ENCODE results near the gene HEATR3.

The HEATR3 gene, protein sequence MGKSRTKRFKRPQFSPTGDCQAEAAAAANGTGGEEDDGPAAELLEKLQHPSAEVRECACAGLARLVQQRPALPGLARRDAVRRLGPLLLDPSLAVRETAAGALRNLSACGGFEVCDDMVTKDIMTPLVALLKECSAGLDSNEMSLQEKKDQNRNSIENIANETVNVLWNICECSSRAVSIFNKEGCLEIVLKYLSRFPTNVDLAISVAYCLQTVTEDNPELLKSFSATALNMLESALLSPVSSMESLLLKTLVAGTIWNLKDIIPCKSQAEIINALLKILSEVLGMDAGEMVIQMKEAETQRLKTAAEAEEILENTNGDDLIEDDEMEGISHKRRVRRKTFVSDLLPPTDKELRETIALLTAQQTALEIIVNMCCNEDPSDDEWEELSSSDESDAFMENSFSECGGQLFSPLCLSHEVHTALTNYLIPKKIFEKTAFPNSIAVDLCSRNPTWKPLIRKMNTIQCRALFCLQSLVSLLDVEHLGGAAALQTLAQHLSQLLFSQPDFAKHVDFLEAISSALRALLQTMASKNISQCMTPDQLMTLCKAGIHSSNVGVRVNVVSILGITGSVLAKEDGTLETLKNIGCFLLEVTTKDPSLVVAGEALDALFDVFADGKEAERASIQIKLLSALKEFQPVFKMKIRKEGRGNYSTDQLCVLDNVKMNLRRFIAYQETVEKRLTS

DNA sequence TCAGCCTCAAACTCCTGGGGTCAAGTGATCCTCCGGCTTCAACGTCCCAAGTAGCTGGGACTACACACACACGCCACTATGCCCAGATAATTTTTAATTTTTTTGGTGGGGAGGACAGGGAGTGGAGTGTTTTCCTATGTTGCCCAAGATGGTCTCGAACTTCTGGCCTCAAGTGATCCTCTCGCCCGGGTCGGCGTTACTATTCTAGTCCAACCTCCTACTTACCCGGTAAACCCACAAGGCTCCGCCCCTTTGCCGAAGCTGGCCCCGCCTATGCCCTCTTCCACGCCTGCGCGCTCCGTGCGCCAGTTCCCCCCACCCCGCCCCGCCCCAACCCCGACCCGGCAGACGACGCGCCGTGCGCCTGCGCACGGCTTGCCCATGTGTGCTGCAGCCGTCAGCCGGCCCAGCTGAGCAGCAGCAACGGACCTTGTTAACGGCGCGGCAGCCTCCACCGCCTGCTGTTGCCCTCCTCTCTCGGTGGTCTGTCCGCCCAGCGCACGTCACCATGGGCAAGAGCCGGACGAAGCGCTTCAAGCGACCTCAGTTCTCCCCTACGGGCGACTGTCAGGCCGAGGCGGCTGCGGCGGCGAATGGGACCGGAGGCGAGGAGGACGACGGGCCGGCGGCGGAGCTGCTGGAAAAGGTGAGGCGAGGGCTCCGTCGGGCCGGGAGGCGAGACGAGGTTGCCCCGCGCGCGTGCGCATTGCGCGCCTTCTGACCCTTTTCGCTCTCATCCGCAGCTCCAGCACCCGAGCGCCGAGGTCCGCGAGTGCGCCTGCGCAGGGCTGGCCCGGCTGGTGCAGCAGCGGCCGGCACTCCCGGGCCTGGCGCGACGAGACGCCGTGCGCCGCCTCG, at the start of gene HEATR3:
Gene HEATR3 (plus strand): TSS at position 347 of the 858 bp plus-strand sequence. CDS start 162 bp downstream, at position 509.
- peak; percentile 95 for DNase-seq

DNA sequence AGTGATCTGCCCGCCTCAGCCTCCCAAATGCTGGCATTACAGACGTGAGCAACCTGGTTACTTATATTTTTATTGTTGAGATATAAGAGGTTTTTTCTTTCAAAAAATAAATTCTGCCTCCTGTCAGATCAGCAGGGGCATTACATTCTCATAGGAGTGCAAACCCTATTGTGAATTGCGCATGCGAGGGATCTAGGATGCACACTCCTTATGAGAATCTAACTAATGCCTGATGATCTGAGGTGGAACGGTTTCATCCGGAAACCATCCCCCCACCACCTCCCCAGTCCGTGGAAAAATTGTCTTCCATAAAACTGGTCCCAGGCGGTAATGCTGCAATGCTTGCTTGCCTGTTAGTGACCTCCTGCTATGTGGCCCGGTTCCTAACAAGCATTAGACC, 48.2 kb upstream of the HEATR3 start:
- no peak for DNase-seq

DNA sequence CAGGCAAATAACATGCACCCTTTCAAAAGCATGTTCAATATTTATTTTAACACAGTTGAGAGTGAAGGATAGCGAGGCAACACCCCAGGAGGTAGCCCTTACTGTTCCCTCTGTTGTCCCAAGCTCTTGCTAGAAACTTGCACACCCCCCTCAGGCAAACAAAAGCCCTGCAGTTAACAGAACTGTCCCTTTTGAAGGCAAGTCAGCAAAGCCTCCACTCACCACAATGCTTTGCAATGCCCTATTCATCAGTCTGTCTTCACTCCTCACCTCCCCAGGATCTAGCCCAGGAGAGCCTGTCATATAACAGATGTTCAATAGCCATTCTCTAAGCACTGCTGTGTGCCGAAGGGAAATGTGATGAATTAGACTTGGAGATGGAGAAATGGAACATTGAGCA, 44.2 kb upstream of the HEATR3 start:
- DNase-seq, result no peak

DNA sequence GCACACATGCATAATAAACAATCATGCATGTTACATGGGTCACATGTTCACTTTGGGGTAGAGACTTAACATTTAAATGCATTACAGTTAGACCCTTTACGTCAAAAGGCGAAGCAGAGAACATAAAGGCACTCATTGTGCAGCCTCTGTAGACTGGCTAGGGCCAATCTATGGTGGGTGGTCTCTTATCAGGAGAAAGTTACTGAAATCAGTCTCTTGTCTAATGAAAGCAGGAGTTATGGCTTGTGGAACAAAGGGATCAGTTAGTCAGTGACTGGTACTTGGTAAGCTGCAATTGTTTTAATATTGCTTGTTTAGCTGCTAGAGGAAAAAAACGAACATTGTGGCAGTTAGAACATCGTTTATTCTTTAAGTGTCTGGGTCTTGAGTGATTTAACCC, 42.1 kb upstream of the HEATR3 start:
- DNase-seq, result no peak

DNA sequence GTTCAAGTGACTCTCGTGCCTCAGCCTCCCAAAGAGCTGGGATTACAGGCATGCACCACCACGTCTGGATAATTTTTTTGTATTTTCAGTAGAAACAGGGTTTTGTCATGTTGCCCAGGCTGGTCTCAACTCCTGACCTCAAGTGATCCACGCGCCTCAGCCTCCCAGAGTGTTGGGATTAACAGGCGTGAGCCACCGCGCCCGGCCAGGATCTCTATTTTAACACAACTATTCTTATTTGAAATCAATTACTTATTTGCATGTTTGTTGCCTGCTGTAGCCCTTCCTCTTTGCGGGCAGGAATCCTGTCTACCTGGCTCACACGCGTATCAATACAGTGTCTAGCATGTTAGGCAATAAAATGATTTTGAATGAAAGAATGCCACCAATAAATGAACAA, 41.6 kb upstream of the HEATR3 start:
- no peak for DNase-seq

DNA sequence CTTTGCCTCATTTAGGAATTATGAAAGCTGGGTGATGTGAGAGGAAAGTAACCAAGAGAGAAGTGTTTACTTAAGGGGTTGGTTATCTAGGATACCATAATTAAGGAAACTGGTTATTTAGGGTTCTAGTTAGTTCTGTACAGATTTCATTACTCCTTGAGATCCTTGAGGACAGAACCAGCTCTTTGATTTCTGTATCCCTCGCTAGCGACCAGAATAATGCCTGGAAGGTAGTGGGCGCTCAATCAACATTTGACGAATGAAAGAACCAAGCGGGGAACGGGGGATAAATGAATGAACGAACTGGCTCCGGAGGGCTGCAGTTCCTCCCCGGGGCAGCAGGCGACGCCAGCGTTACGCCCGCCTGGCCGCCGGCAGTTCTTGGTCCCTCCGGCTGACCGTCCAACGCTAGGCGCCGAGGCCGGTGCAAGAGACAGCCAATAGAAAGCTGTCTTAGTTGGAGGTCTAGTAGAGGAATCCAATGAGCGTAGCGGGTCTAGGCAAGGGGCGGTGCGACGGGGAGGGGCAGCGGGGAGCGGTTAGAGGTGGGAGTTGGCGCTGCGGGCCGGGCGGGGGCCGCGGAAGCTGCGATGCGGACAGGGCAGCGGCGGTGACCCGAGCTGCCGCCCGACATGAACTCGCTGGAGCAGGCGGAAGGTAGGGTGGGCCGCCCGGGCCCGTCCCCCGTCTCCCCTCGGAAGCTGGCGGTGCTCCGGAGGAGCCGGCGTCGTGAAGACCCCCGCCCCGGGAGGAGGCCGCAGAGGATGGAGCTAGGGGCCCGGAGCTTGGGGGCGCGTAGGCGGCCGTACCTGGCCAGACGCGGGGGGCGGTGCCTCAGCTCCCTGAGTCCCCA, 40.9 kb upstream of the HEATR3 start, which contains the start of gene CNEP1R1:
Gene CNEP1R1 (plus strand): TSS at position 542 of the 853 bp plus-strand sequence. CDS start 91 bp downstream, at position 633.
- DNase-seq, result peak; percentile 94

DNA sequence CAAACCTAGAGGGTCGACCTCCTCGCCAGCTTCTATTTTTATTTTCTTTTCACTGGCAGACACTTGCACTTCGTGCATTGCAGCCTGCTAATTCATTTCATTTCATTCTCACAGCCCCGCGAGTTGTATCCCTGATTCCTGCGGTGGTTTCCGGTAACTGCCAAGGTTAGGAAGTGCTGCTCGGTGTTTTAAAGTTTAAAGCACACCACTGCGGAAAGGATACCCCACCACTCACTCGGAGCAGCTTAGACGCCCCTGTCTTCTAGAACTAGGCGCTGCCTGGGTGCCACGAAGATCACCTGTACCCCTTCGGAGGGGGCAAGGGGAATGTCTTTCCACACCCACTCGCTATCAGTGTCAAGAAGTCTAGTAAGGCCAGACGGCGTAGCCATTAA, 40.2 kb upstream of the HEATR3 start:
- DNase-seq, result no peak

DNA sequence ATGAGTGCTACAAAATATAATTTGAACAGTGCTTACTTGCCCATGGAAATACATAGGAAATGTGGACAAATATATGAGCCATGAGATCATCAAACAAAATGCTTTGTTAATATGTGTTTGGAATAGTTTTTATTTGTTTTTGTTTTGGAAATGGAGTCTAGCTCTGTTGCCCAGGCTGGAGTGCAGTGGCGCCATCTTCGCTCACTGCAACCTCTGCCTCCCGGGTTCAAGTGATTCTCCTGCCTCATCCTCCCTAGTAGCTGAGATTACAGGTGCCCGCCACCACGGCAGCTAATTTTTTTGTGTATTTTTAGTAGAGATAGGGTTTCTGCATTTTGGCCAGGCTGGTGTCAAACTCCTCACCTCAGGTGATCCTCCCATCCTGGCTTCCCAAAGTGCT, 37.9 kb upstream of the HEATR3 start:
- no peak for DNase-seq

DNA sequence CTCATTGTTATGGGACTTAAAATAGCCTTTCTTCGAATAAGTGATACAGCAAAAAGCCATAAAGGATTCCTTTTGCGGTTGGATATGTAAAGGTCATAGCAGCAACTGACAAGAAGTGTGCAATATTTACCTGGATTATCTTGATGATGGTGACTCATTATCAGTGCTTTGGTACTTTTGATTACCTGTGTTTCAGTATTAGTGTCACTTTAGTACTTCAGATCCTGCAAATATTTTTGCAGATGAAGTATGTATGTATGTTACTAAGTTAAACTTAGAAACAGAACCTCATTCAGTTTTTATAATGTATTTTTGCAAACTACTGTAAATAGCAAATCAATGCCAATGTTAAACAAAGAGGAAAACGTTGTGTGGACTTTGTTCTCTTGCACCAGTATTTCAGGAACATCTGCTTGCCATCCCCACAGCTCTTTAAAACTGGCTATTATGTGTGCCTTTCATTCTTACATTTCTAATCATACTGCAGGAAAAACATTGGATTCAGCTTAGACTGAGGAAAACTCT, 30.2 kb upstream of the HEATR3 start:
- DNase-seq, result no peak

DNA sequence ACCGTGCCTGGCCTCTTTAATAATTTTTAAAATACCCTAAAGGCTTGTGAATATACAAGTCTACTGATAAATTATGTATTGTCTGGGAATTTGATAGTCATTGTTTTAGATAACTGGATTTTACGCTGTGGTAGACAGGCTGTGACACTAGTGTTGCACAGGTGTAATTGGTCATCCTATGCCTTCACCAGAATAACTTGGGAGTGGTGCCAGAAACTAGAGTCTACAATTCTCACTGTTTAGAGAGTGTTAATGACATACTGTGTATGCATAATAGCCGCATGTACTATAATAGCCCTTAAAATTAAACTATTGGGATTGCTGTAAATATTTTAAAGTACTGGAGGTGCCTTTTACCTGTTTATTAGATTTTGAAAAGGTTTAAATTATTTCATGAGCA, 29.3 kb upstream of the HEATR3 start:
- no peak for DNase-seq

DNA sequence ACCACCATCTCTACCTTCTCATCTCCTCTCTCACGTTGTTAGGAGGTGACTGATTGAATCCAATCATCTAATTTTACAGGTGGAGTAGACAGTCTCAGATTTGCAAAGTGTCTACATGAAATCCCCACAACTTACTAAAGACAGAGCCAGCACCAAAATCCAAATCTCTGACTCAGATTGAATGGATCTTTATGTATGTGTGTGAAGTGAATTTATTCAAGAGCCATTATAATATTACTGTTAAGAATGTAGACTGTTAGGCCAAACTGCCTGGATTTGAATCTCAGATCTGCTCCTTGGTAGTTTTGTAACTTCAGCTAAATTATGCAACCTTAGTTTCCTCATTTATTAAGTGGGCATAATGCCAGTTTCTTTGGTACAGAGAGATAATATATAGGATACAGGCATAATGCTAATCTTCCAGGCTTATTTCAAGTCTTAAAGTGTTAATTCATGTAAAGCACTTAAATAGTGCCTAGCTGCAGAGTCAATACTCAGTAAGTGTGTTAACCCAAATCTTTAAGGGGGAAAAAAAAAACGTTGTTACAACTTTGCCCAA, 28.0 kb upstream of the HEATR3 start:
- DNase-seq, result no peak

DNA sequence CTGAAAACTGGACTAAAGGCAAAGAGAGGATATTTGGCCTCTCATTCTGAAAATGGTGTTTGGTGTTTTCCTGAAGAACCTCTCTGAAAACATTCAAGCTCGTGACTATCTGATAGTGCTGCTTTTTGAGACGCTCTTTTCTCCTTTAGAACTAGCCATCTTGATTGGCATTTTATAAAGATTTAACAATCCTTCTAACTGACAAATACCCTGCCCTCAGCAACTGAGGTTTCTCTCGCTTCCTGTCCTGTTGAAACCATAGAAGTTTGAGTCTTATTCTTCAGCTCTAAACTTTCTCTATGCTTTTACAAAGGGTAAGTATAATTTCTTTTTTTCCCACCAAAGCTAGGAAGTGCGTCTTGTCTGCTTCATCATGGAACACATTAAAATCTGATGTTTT, 27.5 kb upstream of the HEATR3 start:
- DNase-seq, result no peak

DNA sequence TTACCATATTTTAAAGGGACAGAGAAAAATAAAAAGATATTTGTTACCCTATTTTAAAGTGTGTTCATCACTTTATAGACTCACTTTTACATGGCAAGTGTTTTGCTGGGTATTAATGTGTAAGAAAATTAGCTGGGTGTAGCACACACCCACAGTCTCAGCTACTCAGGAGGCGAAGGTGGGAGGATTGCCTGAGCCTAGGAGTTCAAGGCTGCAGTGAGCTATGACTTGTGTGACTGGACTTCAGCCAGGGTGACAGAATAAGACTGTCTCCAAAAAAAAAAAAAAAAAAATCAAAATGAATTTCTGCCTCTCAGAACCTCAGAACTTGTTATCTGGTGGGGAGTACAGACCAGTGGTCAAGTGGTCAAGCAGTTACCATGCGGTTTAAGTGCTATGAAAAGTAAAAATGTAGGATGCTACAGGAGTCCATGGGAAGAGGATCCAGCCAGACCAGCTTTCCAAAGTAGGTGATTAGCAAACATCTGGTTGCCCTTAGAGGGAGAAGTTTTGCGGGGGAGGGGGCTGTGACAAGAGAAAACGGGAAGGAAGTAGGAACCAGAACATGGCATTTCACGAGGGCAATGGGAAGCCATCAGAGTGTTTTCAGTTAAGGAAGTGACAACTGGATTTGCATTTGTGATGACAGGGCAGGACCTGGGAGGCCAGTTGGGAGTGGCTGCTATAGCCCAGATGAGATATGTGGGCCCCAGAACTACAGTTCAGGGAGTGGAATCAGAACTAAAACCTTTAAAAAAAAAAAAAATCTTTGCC, 26.8 kb upstream of the HEATR3 start:
- peak; percentile 64 for DNase-seq

DNA sequence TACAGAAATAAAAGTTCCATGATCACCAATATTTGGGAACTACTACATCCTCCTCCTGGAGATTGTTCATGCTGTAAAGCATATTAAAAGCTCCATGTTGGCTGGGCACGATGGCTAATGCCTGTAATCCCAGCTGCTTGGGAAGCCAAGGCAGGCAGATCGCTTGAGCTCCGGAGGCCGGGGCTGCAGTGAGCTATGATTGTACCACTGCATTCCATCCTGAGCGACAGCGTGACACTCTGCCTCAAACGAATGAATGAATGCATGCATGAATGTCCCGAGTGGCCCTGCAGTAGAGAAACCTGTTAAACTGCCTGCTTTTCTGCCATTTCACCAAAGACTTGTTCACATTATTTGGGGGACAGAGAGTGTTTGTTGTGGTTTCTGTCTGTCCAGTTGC, 25.8 kb upstream of the HEATR3 start:
- DNase-seq, result no peak

DNA sequence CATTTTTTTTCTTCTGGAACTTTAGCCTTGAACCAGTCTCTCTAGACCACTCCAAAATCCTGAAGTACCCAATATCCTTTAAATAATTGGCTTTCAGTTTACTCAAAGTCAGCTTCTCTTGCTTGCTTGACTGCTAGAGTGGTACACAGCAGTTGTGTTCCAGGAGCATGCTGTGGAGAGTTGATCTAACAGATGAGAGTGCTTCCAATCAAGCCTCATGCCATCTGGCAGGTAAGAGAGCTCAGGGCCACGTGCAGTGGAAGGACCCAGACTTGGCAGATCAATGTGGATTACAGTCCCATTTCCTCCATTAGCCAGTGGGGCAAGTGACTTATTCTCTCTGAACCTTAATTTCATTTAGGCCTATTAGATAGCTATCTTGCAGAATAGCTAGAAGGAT, 25.1 kb upstream of the HEATR3 start:
- no peak for DNase-seq

DNA sequence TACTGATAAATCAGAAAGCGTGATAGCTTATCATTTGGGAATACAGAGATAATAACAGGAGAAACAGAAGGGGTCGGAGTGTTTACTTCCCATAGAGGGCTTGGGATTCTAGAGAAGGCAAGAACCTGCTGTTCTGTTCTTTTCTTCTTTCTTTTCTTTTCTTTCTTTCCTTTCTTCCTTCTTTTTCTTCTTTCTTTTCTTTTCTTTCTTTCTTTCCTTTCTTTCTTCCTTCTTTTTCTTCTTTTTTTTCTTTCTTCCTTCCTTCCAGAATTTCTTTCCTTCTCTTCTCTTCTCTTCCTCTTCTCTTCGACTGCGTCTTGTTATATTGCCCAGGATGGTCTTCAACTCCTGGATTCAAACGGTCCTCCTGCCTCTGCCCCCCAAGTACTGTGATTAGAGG, 22.4 kb upstream of the HEATR3 start:
- no peak for DNase-seq

DNA sequence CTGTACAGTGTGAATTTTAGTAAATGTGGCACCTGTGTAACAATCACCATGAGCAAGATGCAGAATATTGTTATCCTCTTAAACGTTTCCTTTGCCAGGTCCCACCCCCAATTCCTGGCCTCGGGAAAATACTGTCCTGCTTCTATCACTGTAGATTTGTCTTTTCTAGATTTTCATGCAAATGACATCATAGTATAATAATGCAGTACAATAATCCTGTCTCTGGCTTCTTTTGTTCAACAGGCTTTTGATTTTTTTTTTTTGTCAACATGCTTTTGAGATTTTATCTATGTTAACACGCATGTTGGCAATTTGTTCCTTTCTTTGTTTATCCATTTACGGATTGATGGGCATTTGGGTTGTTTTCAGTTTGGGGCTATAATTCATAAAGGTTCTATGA, 20.4 kb upstream of the HEATR3 start:
- DNase-seq, result no peak

DNA sequence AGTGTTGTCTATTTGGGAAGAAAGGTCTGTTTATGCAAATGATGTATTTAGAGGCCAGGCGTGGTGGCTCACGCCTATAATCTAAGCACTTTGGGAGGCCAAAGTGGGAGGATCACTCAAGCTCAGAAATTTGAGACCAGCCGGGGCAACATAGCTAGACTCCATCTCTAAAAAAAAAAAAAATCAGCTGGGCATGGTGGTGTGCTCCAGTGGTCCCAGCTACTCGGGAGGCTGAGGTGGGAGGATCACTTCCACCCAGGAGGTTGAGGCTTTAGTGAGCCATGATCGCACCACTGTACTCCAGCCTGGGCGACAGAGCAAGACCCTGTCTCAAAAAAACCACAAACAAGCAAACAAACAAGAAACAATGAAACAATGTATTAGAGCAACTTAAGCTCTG, 18.9 kb upstream of the HEATR3 start:
- DNase-seq, result no peak

DNA sequence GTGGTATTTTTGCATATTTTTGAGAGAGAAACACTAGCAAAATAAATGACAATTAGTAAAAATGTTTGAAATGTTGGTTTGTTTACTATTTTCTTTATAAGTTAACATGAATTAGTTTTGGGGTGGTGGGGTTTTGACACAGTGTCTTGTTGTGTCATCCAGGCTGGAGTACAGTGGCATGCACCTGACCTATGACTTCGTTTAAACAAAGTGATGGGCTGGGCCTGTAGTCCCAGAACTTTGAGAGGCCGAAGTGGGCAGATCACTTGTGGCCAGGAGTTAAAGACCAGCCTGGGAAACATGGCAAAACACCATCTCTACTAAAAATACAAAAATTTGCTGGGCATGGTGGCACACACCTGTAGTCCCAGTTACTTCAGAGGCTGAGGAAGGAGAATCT, 17.9 kb upstream of the HEATR3 start:
- no peak for DNase-seq

DNA sequence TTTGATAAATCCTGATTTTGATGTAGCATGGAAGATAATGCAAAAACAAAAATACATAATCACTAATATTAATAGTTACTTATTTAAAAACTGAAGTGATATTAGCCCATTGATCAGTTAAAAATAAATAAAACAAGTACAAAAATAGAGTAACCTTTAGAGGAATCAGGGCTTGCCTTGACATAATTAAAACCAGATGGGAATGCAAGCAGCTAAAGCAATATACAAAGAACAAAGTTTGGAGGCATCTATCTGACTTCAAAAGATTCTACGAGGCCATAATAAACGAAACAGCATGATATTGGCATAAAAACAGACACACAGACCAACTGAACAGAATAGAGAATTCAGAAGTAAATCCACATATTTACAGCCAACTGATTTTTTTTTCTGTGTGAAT, 15.0 kb upstream of the HEATR3 start:
- DNase-seq, result no peak

DNA sequence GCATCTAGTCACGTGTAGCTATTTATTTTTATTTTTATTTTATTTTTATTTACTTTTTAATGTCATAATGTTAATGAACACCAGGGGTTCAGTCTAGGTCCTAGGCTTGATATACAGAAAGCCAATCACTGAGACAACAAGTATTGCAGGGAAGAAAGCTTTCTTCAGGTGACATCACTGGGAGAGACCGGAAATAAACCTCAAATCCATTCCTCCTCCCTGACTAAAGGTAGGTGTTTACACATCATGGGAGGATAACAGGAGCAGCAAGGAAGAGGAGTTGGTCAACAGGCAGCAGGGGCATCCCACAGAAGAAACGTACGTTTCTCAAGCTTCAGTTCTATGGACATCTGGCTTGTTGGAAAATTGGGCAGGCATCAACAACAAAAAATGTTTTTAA, 9.5 kb upstream of the HEATR3 start:
- DNase-seq, result no peak

Measured in CD4-positive, alpha-beta T cell treated with Interferon gamma for 1 hour (primary cell).